HG02885 (cell line): ENCODE measurements around the gene PCDHA11.
"Not testable (repeated sequence)": the region's sequence is repeated elsewhere in the genome, so short reads cannot be mapped to it uniquely, and the experiment has no call there.

Experiments used
- ATAC-seq: cut with Tn5 transposase; IDR thresholded peaks from one replicate; pipeline ENCODE4 v1.9.1; 2021; ENCODE audit warnings: mild to moderate bottlenecking; ENCODE audit not compliant: unreplicated experiment, poor library complexity

Gene PCDHA11

DNA sequence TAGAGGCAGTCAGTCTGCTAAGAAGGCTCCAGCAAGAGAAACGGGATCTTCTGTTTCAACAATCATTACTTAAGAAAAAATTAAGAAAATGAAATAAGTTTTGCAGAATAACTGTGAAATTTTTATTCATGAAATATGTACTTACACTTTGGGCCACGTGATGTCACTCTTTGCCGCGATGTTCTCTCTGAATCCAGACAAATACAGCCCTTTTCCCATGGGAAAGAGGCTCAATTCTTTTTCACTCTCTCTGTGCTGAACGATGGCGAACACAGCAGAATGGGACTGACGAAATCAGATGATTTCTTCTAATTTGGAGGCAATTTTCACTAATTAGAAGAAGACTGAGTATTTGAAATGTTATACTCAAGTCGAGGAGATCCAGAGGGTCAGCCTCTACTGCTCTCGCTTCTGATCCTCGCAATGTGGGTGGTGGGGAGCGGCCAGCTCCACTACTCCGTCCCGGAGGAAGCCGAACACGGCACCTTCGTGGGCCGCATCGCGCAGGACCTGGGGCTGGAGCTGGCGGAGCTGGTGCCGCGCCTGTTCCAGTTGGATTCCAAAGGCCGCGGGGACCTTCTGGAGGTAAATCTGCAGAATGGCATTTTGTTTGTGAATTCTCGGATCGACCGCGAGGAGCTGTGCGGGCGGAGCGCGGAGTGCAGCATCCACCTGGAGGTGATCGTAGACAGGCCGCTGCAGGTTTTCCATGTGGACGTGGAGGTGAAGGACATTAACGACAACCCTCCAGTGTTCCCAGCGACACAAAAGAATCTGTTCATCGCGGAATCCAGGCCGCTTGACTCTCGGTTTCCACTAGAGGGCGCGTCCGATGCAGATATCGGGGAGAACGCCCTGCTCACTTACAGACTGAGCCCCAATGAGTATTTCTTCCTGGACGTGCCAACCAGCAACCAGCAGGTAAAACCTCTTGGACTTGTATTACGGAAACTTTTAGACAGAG is 20.3 kb upstream of the PCDHA11 start, which contains the start of gene PCDHA9:
Gene PCDHA9 (plus strand): TSS at position 244 of the 964 bp plus-strand sequence. CDS start 114 bp downstream, at position 358.
- ATAC-seq, result not testable (repeated sequence)

DNA sequence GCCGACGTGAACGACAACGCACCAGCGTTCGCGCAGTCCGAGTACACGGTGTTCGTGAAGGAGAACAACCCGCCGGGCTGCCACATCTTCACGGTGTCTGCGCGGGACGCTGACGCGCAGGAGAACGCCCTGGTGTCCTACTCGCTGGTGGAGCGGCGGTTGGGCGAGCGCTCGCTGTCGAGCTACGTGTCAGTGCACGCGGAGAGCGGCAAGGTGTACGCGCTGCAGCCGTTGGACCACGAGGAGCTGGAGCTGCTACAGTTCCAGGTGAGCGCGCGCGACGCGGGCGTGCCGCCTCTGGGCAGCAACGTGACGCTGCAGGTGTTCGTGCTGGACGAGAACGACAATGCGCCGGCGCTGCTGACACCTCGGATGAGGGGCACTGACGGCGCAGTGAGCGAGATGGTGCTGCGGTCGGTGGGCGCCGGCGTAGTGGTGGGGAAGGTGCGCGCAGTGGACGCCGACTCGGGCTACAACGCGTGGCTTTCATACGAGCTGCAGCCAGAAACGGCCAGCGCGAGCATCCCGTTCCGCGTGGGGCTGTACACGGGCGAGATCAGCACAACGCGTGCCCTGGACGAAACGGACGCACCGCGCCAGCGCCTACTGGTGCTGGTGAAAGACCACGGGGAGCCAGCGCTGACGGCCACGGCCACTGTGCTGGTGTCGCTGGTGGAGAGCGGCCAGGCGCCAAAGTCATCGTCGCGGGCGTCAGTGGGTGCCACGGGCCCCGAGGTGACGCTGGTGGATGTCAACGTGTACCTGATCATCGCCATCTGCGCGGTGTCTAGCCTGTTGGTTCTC is 18.7 kb upstream of the PCDHA11 start:
- not testable (repeated sequence) for ATAC-seq

DNA sequence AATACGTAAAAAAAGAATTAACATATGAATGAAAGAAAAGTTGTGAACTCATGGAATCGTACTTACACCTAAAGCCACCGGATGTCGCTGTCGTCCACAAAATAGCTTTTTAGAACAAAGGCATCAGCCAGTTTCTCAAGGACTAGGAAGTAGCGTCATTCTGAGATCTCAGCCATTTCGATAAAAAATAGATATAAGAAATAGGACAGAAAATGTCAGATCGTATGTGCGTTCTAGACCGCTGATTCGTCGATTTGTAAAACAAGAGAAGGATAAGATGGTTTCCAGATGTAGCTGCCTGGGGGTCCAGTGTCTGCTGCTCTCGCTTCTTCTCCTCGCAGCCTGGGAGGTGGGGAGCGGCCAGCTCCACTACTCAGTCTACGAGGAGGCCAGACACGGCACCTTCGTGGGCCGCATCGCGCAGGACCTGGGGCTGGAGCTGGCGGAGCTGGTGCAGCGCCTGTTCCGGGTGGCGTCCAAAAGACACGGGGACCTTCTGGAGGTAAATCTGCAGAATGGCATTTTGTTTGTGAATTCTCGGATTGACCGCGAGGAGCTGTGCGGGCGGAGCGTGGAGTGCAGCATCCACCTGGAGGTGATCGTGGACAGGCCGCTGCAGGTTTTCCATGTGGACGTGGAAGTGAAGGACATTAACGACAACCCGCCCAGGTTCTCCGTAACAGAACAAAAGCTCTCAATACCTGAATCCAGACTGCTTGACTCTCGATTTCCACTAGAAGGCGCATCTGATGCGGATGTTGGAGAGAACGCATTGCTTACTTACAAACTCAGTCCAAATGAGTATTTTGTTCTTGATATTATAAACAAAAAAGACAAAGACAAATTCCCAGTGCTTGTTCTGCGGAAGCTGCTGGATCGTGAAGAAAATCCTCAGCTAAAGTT is 12.7 kb upstream of the PCDHA11 start, which contains the start of gene PCDHA10:
Gene PCDHA10 (plus strand): TSS at position 126 of the 903 bp plus-strand sequence. CDS start 152 bp downstream, at position 278.
- ATAC-seq, result no peak

- ATAC-seq, result no peak
Observed at GRCh38 chr5:140857177-140857986, 11.4 kb upstream of the PCDHA11 start.

- no peak for ATAC-seq
Observed at GRCh38 chr5:140857987-140858240, 10.8 kb upstream of the PCDHA11 start.

DNA sequence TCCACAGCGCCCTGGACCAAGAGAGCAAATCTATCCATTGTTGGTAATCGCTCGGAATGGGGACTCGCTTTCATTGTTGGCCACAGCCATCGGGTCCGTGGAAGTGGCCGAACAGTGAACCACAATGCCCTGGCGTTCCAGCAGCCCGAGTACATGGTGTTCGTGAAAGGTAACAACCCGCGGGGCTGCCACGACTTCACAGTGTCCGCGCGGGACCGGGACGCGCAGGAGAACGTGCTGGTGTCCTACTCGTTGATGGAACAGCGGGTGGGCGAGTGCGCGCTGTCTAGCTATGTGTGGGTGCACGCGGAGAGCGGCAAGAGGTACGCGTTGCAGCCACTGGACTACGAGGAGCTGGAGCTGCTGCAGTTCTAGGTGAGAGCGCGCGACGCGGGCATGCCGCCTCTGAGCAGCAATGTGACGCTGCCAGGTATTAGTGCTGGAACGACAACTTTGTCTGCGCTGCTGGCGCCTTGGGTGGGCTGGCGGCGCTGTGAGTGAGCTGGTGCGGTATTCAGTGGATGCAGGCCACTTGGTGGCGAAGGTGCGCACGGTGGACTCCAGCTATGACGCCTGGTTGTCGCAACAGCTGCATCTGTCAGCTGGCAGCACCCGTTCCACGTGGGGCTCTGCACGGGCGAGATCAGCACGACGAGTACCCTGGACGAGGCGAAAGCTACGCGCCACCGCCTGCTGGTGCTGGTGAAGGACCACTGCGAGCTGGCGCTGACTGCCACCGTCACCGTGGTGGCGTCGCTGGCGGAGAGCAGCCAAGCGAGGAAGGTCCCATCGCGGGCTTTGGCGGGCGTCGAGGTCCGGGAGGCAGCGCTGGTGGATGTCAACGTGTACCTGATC is 6.1 kb upstream of the PCDHA11 start:
- no peak for ATAC-seq

- no peak for ATAC-seq
Observed at GRCh38 chr5:140869555-140869886, 764 bp downstream of the PCDHA11 start.

DNA sequence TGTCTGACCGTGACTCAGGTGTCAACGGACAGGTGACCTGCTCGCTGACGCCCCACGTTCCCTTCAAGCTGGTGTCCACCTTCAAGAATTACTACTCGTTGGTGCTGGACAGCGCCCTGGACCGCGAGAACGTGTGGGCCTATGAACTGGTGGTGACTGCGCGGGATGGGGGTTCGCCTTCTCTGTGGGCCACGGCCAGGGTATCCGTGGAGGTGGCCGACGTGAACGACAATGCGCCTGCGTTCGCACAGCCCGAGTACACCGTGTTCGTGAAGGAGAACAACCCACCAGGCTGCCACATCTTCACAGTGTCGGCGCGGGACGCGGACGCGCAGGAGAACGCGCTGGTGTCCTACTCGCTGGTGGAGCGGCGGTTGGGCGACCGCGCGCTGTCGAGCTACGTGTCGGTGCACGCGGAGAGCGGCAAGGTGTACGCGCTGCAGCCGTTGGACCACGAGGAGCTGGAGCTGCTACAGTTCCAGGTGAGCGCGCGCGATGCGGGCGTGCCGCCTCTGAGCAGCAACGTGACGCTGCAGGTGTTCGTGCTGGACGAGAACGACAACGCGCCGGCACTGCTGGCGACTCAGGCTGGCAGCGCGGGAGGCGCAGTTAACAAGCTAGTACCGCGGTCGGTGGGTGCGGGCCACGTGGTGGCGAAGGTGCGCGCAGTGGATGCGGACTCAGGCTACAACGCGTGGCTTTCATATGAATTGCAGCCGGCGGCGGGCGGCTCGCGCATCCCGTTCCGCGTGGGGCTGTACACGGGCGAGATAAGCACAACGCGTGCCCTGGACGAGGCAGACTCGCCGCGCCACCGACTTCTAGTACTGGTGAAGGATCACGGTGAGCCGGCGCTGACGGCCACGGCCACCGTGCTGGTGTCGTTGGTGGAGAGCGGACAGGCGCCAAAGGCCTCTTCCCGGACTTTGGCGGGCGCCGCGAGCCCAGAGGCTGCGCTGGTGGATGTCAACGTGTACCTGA is 1.8 kb downstream of the PCDHA11 start:
- ATAC-seq, result no peak

- no peak for ATAC-seq
Observed at GRCh38 chr5:140875085-140876065, 6.6 kb downstream of the PCDHA11 start, which contains the start of gene PCDHA12. Gene PCDHA12 (plus strand): TSS chr5:140875308. CDS start chr5:140875473, 165 bp downstream.

GRCh38 chr5:140876541-140877261 is 7.9 kb downstream of the PCDHA11 start:
- not testable (repeated sequence) for ATAC-seq

DNA sequence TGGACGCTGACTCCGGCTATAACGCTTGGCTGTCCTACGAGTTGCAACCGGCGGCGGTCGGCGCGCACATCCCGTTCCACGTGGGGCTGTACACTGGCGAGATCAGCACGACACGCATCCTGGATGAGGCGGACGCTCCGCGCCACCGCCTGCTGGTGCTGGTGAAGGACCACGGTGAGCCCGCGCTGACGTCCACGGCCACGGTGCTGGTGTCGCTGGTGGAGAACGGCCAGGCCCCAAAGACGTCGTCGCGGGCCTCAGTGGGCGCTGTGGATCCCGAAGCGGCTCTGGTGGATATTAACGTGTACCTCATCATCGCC is 8.5 kb downstream of the PCDHA11 start:
- no peak for ATAC-seq

- ATAC-seq, result no peak
Observed at GRCh38 chr5:140881889-140882590, 13.3 kb downstream of the PCDHA11 start, which contains the start of gene PCDHA13. Gene PCDHA13 (plus strand): TSS chr5:140882124. CDS start chr5:140882269, 145 bp downstream.

DNA sequence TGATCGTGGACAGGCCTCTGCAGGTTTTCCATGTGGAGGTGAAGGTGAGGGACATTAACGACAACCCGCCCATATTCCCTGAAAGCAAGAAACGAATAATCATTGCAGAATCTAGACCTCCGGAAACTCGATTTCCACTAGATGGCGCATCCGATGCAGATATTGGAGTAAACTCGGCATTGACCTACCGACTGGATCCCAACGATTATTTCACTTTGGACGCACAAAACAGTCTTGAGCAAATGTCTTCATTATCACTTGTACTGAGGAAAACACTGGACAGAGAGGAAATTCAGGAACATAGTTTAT is 13.8 kb downstream of the PCDHA11 start:
- ATAC-seq, result no peak

- ATAC-seq, result no peak
Observed at GRCh38 chr5:140883373-140883772, 14.6 kb downstream of the PCDHA11 start.
